ENCODE data around the gene EIF4E. TPM values are rescaled to one million over a fixed set of nuclear protein-coding genes. Genes with fewer than 3 reads are reported as not detected.
"Not testable (repeated sequence)": the region's sequence is repeated elsewhere in the genome, so short reads cannot be mapped to it uniquely, and the experiment has no call there.

The EIF4E gene
- total RNA-seq, 1 experiment from 2014 or later: 338 TPM

DNA sequence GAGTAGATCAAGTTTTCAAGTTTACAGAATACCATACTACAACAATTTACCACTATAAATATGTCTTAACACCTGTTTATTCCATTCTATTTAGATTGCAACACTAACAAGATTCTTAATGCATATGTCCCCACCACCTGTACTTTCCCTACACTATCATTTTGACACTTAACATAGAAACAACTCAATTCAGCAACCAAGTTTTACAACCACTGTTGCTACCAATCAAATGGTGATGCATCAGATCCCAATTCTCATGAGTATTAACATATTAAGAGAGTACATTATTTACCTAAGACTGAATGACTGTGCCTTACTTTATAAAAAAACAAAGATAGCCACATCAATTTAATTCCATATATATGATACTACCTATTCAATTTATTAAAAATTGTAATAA lies 49.4 kb downstream of the EIF4E start:
- DNase-seq (ENCODE audit: low spot score): no peak

DNA sequence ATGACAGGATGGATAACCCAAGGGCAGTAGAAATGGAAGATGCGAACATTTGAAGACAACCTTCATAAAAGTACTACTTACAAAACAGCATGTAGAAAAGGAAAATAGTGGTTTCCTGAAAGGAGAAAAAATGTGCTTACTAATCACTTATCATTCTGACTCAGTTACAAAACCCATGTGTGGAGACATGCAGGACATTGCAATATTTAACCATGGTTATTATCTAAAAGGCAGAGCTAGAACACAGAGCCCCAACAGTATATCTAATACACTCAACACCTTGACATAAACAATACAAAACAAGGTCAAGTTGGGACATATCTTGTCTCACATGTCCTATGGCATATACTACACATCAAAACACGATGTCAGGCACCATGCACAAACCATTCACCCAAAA lies 55.9 kb downstream of the EIF4E start:
- no peak for DNase-seq (ENCODE audit: low spot score)

- DNase-seq (ENCODE audit: low spot score): not testable (repeated sequence)
These were observed 56.6 kb downstream of the EIF4E start for GRCh38 chr4:98872120-98872906.

DNA sequence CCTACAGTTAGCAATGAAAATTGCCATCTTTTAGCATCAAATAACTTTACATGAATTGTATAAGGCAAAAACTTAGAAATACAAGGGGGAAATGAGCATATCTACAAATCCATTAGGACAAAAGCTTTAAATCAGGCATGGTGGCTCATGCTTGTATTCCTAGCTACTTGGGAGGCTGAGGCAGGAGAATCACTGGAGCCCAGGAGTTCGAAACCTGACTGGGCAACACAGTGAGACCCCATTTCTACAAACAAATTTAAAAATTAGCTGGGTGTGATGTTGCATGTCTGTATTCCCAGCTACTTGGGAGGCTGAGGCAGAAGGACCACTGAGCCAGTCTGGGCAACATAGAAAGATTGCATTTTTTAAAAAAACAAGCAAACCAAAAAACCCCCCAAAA lies 61.3 kb downstream of the EIF4E start:
- DNase-seq (ENCODE audit: low spot score): no peak

DNA sequence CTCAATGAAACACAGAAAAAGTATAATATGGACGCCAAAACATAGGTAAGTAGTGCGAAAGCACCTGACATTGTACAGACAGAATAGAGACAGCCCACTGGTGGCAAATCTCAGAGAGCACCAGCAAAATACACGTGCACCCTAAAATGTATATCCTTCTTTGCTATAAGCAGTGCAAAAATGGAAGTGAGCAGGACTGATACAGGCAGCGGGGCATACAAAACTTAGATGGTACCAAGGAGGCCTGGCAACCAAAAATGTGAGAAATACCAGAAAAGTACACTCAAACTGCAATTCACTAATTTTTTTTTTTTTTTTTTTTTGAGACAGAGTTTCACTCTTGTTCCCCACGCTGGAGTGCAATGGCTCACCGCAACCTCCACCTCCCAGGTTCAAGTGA lies 63.9 kb downstream of the EIF4E start:
- DNase-seq (ENCODE audit: low spot score): no peak

DNA sequence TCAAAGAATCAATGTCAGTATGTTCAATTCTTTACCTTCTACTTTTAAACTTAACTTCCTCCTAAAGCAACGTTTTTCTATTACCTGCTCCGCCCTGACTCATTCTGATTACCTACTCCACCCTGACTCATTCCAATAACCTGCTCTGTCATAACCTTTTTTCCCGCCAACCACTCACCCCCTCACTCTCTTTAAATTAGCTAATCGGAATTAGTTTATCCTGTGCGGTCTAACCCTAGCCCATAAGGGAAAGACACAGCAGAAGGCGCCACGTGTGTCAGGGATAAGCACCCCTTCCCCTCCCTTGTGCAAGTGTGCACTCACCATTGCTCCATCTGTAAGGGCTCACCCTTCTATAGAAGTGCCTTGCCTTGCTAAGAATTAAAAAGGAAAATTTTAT lies 64.4 kb downstream of the EIF4E start:
- no peak for DNase-seq (ENCODE audit: low spot score)

DNA sequence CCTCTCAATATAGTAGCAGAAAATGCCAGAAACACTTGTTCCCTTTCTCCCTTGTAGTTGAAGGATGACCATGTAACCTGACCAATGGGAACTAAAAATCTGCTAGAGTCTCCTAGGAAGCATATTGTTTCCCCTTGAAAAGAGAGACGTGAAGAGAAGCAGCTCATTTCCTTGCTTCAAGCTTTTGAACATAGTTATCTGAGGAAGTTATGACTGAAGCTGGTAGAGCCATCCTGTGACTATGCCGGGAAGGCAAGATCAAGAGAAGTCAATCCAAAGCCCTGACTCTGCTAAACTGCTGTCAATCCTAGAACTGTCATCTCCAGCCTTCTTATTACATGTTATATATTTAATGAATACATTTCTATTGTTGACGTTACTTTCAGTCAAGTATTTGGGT lies 66.6 kb downstream of the EIF4E start:
- DNase-seq (ENCODE audit: low spot score): no peak

- no peak for DNase-seq (ENCODE audit: low spot score)
These were observed 67.6 kb downstream of the EIF4E start for GRCh38 chr4:98861100-98861884.

- DNase-seq (ENCODE audit: low spot score): peak; percentile 36
These were observed 77.1 kb downstream of the EIF4E start for GRCh38 chr4:98851806-98852205.

DNA sequence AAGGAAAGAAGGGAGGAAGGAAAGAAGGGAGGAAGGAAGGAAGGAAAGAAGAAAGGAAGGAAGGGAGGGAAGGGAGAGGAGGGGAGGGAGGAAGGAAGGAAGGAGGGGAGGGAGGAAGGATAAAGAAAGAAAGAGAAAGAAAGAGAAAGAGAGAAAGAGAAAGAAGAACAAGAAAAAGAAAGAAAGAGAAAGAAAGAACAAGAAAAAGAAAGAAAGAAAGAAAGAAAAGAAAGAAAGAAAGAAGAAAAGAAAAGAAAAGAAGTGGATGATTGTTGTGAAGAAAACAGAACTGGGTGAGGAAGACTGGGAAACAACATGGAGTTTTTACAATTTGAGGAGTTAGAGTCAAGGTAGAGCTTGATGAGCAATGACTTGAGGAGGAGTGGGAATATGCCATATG lies 78.0 kb downstream of the EIF4E start:
- no peak for DNase-seq (ENCODE audit: low spot score)

DNA sequence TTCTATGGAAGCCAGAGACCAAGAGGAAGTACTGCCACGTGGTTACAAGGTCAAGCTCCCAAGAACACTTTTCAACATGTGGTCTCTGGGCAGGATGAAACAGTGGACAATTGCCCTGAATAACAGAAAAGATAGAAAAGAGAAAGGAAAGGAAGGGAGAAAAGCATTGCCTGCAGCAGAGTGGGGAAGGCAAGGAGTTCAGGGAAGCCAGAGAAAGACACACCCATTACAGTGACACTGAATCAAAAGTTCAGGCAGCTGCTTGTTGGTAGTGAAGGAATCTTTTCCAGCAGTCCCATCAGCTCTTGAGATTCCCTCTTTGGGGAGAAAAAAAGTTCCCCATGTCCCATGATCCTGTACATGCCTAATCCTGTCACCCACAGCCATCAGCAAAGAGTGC lies 80.5 kb downstream of the EIF4E start:
- no peak for DNase-seq (ENCODE audit: low spot score)

DNA sequence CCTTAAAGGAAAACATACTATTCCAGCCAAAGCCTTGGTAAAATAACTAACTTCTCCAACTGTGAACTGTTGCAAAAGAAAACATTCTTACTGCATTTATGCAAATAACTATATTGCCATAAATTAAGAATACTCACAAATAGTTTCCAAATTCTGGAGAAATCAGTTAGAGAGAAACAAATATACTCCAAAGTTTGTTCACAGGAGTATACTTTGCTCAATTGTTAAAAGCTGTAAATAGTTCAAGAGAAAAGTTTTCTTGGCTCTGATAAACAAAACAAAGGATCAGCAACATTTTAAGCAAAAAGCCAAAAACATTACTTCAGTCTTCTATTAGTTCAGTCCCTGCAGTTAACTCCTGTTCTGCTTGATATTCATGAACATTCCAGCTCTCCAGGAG lies 83.0 kb downstream of the EIF4E start:
- DNase-seq (ENCODE audit: low spot score): no peak

DNA sequence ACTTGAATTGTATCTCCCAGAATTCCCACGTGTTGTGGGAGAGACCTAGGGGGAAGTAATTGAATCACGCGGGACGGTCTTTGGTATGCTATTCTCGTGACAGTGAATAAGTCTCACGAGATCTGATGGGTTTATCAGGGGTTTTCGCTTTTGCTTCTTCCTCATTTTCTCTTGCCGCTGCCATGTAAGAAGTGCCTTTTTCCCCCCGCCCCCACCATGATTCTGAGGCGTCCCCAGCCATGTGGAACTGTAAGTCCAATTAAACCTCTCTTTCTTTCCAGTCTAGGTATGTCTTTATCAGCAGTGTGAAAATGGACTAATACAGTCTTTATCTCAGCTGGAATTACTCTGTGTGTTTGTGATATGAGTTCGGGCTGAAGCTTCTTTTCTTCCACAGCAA lies 86.0 kb downstream of the EIF4E start:
- not testable (repeated sequence) for DNase-seq (ENCODE audit: low spot score)

- peak; percentile 69 for DNase-seq (ENCODE audit: low spot score)
These were observed 89.8 kb downstream of the EIF4E start for GRCh38 chr4:98838977-98839618.

DNA sequence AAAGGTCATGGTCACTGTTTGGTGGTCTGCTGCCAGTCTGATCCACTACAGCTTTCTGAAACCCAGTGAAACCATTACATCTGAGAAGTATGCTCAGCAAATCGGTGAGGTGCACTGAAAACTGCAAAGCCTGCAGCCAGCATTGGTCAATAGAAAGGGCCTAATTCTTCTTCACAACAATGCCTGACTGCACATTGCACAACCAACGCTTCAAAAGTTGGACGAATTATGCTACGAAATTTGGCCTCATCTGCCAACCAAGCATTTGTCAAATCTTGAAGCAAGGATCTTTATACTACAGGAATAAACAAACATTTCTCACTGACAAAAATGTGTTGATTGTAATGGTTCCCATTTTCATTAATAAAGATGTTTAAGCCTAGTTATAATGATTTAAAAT lies 90.4 kb downstream of the EIF4E start:
- no peak for DNase-seq (ENCODE audit: low spot score)

- no peak for DNase-seq (ENCODE audit: low spot score)
These were observed 95.5 kb downstream of the EIF4E start for GRCh38 chr4:98833384-98833783.

DNA sequence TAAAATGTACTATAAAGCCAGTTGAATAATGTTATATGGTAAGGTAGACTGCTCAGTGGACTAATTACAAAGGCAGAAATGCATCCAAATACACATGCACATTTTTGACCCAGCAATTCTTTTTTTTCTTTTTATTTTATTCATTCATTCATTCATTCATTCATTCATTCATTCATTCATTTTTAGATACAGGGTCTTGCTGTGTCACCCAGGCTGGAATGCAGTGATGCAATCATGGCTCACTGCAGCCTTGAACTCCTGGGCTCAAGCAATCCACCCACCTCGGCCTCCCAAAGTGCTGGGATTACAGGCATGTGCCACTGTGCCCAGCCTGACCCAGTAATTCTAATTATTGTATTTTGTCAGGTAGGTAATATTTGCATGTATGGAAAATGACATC lies 97.9 kb downstream of the EIF4E start:
- DNase-seq (ENCODE audit: low spot score): not testable (repeated sequence)

Other genes starting within 250 kb of the EIF4E start
- 67.4 and 68.4 TPM in 2 replicates for gene METAP1, start 66.6 kb upstream of the EIF4E start, total RNA-seq (2014; rRNA removed; shearing (Covaris generic))
- 287 and 332 TPM in 2 replicates for gene ADH5, start 159.7 kb upstream of the EIF4E start, total RNA-seq (2014; rRNA removed; shearing (Covaris generic))
- not detected in 2 replicates for gene ADH4, start 215.2 kb upstream of the EIF4E start, total RNA-seq (2014; rRNA removed; shearing (Covaris generic))

All from A172 (cell line).